Measurements from ENCODE around the gene DPEP1. TPM values are rescaled to one million over a fixed set of nuclear protein-coding genes. Genes with fewer than 3 reads are reported as not detected.

Gene DPEP1
- total RNA-seq, 4 donors from 2014 or later: 0.39 to 2.5 (median 0.74) TPM

DNA sequence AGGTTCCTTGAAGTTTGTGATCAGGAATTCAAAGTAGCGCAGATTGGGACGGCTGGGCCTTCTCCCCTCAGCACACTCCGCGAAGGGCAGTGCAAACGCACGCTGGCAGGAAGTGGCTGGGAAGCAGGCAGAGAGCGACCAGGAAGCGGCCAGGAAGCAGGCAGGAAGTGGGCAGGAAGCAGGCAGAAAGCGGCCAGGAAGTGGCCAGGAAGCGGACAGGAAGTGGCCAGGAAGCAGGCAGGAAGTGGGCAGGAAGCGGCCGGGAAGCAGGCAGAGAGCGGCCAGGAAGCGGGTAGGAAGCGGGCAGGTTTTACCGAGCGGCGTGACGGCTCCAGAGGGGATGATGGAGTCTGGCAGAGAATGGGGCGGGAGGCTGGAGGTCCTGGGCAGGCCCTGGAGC is 3.2 kb downstream of the DPEP1 start:
- H3K27me3 ChIP-seq: peaks cover 0 to 51% of the 10 kb centered on the region in 2 donors
- no peaks in the 10 kb centered on the region for H3K9me3 ChIP-seq
- H3K27ac ChIP-seq: no peak overlapping the region
- no peaks in the 10 kb centered on the region for H3K36me3 ChIP-seq
- no peaks in the 10 kb centered on the region for H3K4me1 ChIP-seq
- 81% methylated on average over 20 of the region's 20 CpGs for WGBS, 2 donors
- no peak overlapping the region for H3K4me3 ChIP-seq
- TF ChIP-seq, protein P1, sequence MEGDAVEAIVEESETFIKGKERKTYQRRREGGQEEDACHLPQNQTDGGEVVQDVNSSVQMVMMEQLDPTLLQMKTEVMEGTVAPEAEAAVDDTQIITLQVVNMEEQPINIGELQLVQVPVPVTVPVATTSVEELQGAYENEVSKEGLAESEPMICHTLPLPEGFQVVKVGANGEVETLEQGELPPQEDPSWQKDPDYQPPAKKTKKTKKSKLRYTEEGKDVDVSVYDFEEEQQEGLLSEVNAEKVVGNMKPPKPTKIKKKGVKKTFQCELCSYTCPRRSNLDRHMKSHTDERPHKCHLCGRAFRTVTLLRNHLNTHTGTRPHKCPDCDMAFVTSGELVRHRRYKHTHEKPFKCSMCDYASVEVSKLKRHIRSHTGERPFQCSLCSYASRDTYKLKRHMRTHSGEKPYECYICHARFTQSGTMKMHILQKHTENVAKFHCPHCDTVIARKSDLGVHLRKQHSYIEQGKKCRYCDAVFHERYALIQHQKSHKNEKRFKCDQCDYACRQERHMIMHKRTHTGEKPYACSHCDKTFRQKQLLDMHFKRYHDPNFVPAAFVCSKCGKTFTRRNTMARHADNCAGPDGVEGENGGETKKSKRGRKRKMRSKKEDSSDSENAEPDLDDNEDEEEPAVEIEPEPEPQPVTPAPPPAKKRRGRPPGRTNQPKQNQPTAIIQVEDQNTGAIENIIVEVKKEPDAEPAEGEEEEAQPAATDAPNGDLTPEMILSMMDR (IDR thresholded peaks at IDR 0.05): no peak
- TF ChIP-seq POLR2A (IDR thresholded peaks at IDR 0.05) (no peak), EP300 (IDR thresholded peaks at IDR 0.05) (no peak)
- DNase-seq (ENCODE audit: low spot score in 2 of 2): no peak

DNA sequence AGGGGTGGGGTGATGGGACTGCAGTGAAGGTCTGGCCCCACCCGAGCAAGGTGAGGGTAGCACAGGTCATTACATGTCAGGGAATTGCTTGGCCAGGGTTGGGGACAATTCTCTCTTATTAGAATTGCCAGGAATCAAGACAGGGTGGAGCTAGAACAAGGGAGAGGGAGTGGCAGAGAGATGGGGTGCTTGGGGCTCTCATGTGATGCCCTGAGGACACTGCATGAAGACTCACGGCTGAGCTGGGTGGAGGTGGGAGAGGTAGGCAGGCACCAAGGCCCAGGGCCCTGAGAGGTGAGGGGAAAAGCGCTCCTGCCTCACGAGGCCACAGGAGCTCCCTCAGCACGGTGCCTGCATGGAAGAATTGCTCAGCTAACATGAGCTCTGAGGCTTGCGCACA is 3.6 kb downstream of the DPEP1 start:
- no peak for DNase-seq (ENCODE audit: low spot score in 2 of 2)
- Histone ChIP-seq H3K36me3 (no peaks in the 10 kb centered on the region), H3K27me3 (peaks cover 0 to 55% of the 10 kb centered on the region in 2 donors), H3K27ac (no peak overlapping the region), H3K4me3 (no peak overlapping the region), H3K4me1 (no peaks in the 10 kb centered on the region), H3K9me3 (no peaks in the 10 kb centered on the region)
- 61 to 63% methylated on average over 6 of the region's 6 CpGs for WGBS, 2 donors
- no peak for TF ChIP-seq EP300 (IDR thresholded peaks at IDR 0.05)
- TF ChIP-seq POLR2A (IDR thresholded peaks at IDR 0.05): no peak
- TF ChIP-seq, protein P1 (IDR thresholded peaks at IDR 0.05): no peak

DNA sequence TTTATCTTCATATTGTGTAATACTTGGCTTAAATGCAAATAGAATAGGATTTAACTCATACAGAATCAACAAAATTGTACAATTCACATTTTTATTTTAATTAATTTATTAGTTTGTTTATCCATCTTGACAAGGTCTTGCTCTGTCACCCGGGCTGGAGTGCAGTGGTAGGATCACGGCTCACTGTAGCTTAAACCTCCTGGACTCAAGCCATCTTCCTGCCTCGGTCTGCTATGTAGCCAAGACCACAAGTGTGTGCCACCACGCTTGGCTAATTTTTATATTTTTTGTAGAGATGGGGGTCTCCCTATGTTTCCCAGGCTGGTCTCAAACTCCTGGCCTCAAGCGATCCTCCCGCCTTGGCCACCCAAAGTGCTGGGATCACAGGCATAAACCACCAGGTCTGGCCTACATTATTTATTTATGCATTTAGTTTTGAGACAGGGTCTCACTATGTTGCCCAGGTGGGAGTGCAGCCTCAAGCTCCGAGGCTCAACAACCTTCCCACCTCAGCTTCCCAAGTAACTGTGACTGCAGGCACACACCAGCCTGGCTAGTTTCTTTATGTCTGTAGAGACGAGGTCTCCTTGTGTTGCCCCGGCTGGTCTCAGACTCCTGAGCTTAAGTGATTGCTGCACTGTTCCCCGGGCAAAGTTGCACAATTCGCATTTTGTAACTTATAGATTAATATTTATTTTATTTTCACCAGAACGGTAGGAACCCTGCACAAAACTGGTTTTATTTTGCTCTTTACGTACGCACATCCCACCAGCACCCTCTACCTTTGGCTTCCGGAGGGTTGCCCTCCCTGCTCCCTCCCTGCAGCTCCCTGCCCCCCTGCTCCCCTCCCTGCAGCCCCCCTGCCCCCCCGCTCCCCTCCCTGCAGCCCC is 4.9 kb downstream of the DPEP1 start:
- no peak for DNase-seq (ENCODE audit: low spot score in 2 of 2)
- Histone ChIP-seq H3K4me3 (no peak overlapping the region), H3K27me3 (peaks cover 0 to 54% of the 10 kb centered on the region in 2 donors), H3K27ac (no peak overlapping the region), H3K36me3 (no peaks in the 10 kb centered on the region), H3K4me1 (peaks cover 0 to 8% (median 0%) of the 10 kb centered on the region in 4 donors), H3K9me3 (no peaks in the 10 kb centered on the region)
- 50 to 61% methylated on average over 15 to 16 of the region's 16 CpGs for WGBS, 2 donors
- TF ChIP-seq POLR2A (IDR thresholded peaks at IDR 0.05) (no peak), EP300 (IDR thresholded peaks at IDR 0.05) (no peak)
- TF ChIP-seq, protein P1 (IDR thresholded peaks at IDR 0.05): no peak

DNA sequence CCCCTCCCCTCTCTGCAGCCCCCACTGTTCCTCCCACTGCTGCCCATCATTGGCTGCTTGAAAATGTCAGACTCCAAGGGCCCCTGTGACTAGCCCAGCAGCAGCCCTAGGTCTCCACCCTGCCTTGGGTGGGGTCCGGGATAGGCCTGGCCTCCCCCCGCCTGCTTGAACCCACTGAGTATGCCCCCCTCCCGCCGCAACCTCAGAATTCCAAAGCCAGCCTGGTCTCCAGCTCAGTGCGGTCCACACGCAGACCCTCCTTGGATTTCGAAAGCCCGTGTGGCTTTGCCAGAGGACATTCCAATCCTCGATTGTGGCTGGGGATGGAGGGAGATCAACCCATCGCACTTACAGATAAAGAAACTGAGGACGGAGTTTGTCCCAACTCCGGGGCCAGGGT is 6.4 kb downstream of the DPEP1 start:
- no peak overlapping the region for H3K4me3 ChIP-seq
- H3K27ac ChIP-seq: no peak overlapping the region
- DNase-seq (ENCODE audit: low spot score in 2 of 2): no peak
- no peaks in the 10 kb centered on the region for H3K9me3 ChIP-seq
- no peaks in the 10 kb centered on the region for H3K36me3 ChIP-seq
- H3K4me1 ChIP-seq: peaks cover 0 to 13% (median 0%) of the 10 kb centered on the region in 4 donors
- TF ChIP-seq POLR2A (IDR thresholded peaks at IDR 0.05) (no peak), EP300 (IDR thresholded peaks at IDR 0.05) (no peak)
- TF ChIP-seq, protein P1 (IDR thresholded peaks at IDR 0.05): no peak
- H3K27me3 ChIP-seq: peaks cover 0 to 64% of the 10 kb centered on the region in 2 donors
- WGBS, 2 donors: 41 to 52% methylated on average over 11 to 12 of the region's 12 CpGs

DNA sequence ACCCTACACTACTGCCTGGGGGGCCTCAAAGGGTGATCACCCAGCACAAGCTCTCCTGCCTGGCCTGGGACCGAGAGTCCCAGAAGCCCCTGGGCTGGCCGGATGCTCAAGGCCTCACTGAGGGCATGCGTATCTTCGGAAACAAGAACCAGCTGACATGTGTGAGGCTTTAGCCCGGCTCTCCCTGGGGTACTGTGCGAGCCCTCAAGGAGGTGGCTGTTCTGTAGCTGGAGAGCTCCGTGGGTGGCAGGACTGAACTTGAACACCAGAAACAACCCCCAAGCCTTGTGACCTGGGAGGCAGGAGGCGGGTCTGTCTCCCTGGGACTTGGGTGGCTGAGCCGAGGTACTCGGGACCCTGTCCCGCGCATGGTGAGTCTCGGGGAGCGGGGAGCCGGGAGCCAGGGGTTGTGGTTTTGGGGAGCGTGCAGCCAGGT is 7.0 kb downstream of the DPEP1 start:
- no peak overlapping the region for H3K27ac ChIP-seq
- TF ChIP-seq, protein P1 (IDR thresholded peaks at IDR 0.05): no peak
- TF ChIP-seq EP300 (IDR thresholded peaks at IDR 0.05): no peak
- TF ChIP-seq POLR2A (IDR thresholded peaks at IDR 0.05): no peak
- DNase-seq (ENCODE audit: low spot score in 2 of 2): no peak
- 63 to 76% methylated on average over 11 to 16 of the region's 16 CpGs for WGBS, 2 donors
- H3K9me3 ChIP-seq: no peaks in the 10 kb centered on the region
- no peak overlapping the region for H3K4me3 ChIP-seq
- peaks cover 0 to 61% of the 10 kb centered on the region in 2 donors for H3K27me3 ChIP-seq
- H3K36me3 ChIP-seq: no peaks in the 10 kb centered on the region
- peaks cover 0 to 13% (median 0%) of the 10 kb centered on the region in 4 donors for H3K4me1 ChIP-seq
